HG02610 (cell line): ENCODE data around the gene ADGRF3.
A peak's percentile ranks its signal among the peaks of the same experiment; 100 is the strongest.
"Not testable (repeated sequence)": the region's sequence is repeated elsewhere in the genome, so short reads cannot be mapped to it uniquely, and the experiment has no call there.

Experiments used
- ATAC-seq: cut with Tn5 transposase; IDR thresholded peaks from one replicate; pipeline ENCODE4 v1.9.1; 2021; ENCODE audit warnings: mild to moderate bottlenecking, moderate library complexity; ENCODE audit not compliant: unreplicated experiment

Gene ADGRF3

GRCh38 chr2:26324479-26324878 is 22.1 kb downstream of the ADGRF3 start:
- ATAC-seq: not testable (repeated sequence)

- ATAC-seq: no peak
Measured at GRCh38 chr2:26318950-26319349, 27.6 kb downstream of the ADGRF3 start.

GRCh38 chr2:26317377-26318105 is 29.0 kb downstream of the ADGRF3 start:
- ATAC-seq: no peak

- no peak for ATAC-seq
Measured at GRCh38 chr2:26316845-26317244, 29.7 kb downstream of the ADGRF3 start.

- no peak for ATAC-seq
Measured at GRCh38 chr2:26316041-26316440, 30.5 kb downstream of the ADGRF3 start.

- ATAC-seq: no peak
Measured at GRCh38 chr2:26314243-26314642, 32.3 kb downstream of the ADGRF3 start.

- ATAC-seq: no peak
Measured at GRCh38 chr2:26313446-26313845, 33.1 kb downstream of the ADGRF3 start.

GRCh38 chr2:26312471-26312870 is 34.1 kb downstream of the ADGRF3 start:
- no peak for ATAC-seq

GRCh38 chr2:26309921-26310320 is 36.7 kb downstream of the ADGRF3 start:
- ATAC-seq: no peak

GRCh38 chr2:26305540-26305939 is 41.0 kb downstream of the ADGRF3 start:
- ATAC-seq: no peak

GRCh38 chr2:26305094-26305493 is 41.5 kb downstream of the ADGRF3 start:
- ATAC-seq: not testable (repeated sequence)

- no peak for ATAC-seq
Measured at GRCh38 chr2:26302846-26303245, 43.7 kb downstream of the ADGRF3 start.

GRCh38 chr2:26300234-26300925 is 46.2 kb downstream of the ADGRF3 start:
- ATAC-seq: no peak

GRCh38 chr2:26299471-26300101 is 47.0 kb downstream of the ADGRF3 start:
- peak; percentile 51 for ATAC-seq

- ATAC-seq: peak; percentile 51
Measured at GRCh38 chr2:26298638-26299393, 47.8 kb downstream of the ADGRF3 start.

GRCh38 chr2:26298286-26298637 is 48.3 kb downstream of the ADGRF3 start:
- ATAC-seq: peak; percentile 7

GRCh38 chr2:26297061-26297460 is 49.5 kb downstream of the ADGRF3 start:
- no peak for ATAC-seq

- ATAC-seq: no peak
Measured at GRCh38 chr2:26295511-26295910, 51.1 kb downstream of the ADGRF3 start.

GRCh38 chr2:26292646-26293045 is 53.9 kb downstream of the ADGRF3 start:
- ATAC-seq: no peak

- ATAC-seq: no peak
Measured at GRCh38 chr2:26290001-26290400, 56.6 kb downstream of the ADGRF3 start.

- ATAC-seq: no peak
Measured at GRCh38 chr2:26285931-26286330, 60.7 kb downstream of the ADGRF3 start.
